Heart right ventricle (tissue), 16 donors: ENCODE data around the gene IMP3. TPM values are rescaled to one million over a fixed set of nuclear protein-coding genes. Genes with fewer than 3 reads are reported as not detected.
A peak's percentile ranks its signal among the peaks of the same experiment; 100 is the strongest.

Experiments used
- ATAC-seq, 8 donors: fragments of 200-7000 bp; cut with Tn5 transposase; one replicate each; pipeline ENCODE4 v1.9.1; 2020; ENCODE audit warnings: mild to moderate bottlenecking in 8 of 8, moderate library complexity in 8 of 8, moderate number of reproducible peaks in 1 of 8
- DNase-seq, 2 donors: peaks; one replicate each; pipeline ENCODE4 v3.0.0-alpha.2; 2020
- H3K27ac ChIP-seq, 10 donors: fragments of 200-600 bp; sonication (generic) in 2 of 10; one replicate each; pipeline versions ENCODE4 v1.5.0 to v1.8.0; 2020 to 2022; ENCODE audit warnings: mild to moderate bottlenecking in 3 of 10
- H3K27me3 ChIP-seq, 7 donors: fragments of 200-600 bp; one replicate each; pipeline ENCODE4 v1.8.0; 2021 to 2022; ENCODE audit warnings: mild to moderate bottlenecking in 2 of 7
- H3K36me3 ChIP-seq, 9 donors: fragments of 200-600 bp; sonication (generic) in 1 of 9; one replicate each; pipeline versions ENCODE4 v1.5.0 to v1.8.0; 2020 to 2022; ENCODE audit warnings: mild to moderate bottlenecking in 2 of 9
- H3K4me1 ChIP-seq, 9 donors: fragments of 200-600 bp; sonication (generic) in 1 of 9; one replicate each; pipeline versions ENCODE4 v1.5.0 to v1.8.0; 2020 to 2022; ENCODE audit warnings: mild to moderate bottlenecking in 4 of 9
- H3K4me3 ChIP-seq, 10 donors: fragments of 200-600 bp; sonication (generic) in 2 of 10; one replicate each; pipeline versions ENCODE4 v1.5.0 to v1.8.0; 2020 to 2022; ENCODE audit warnings: mild to moderate bottlenecking in 7 of 10, moderate library complexity in 2 of 10
- H3K9me3 ChIP-seq, 11 donors: fragments of 200-600 bp in 10 of 11; sonication (generic) in 2 of 11; one replicate each; pipeline versions ENCODE4 v1.5.0 to v1.8.0; 2013 to 2022; ENCODE audit warnings: mild to moderate bottlenecking in 2 of 11, control low read depth in 1 of 11, moderate library complexity in 1 of 11
- WGBS, 2 donors: extraction: QIAGEN DNeasy Blood & Tissue Kit; methylation state at CpG; one replicate each; pipeline ENCODE4 v1.1.7; 2013; ENCODE audit warnings: inconsistent platforms in 1 of 2; 5-methylcytosine and 5-hydroxymethylcytosine counted together
- intact Hi-C, 10 donors: fragments of 100-400 bp; cut with DNase I; formaldehyde crosslinking; loops; one replicate each; pipeline versions ENCODE4 v1.11.1 to v1.14.2; 2022
- polyA plus RNA-seq, 2 donors: library from polyadenylated mRNA; stranded (reverse); fragments of 200-250 nt; gene quantifications; one replicate each; pipeline ENCODE4 v1.2.3, GENCODE V29; 2013
- total RNA-seq, 10 donors: library from RNA; stranded (reverse); fragmentation: NEBNext Ultra II Directional in 3 of 10; extraction: Animal tissue kit (Norgen Biotek cat#: 25700) in 3 of 10; gene quantifications; one replicate each; pipeline versions ENCODE4 v1.2.1 to v1.2.4, GENCODE V29; 2021 to 2023
- TF ChIP-seq, protein P1 (sequence below), 9 donors: fragments of 200-600 bp; sonication (generic) in 2 of 9; IDR thresholded peaks; one replicate each; pipeline versions ENCODE4 v1.5.0 to v1.8.0; 2021 to 2022; ENCODE audit warnings: antibody characterized with exemption in 9 of 9, mild to moderate bottlenecking in 5 of 9, moderate library complexity in 1 of 9
- donor health status: Arrhythmogenic right ventricular cardiomyopathy.
- donor health status: ischemic (EF 13 %, LVEDD 7.1; RV severe dilation, severe dysfunction).
- donor health status: healthy with polysubstance abuse.
- donor health status: DM: no; HTN: yes; CAD: no.
- donor health status: DM: no; HTN: no; CAD: no.
- donor health status: ischemic (EF 25% LVEDD 6.9; RV normal size, moderate dysfunction).
- donor health status: ischemic (EF 25% LVEDD 5.7; RV mildly dilated, moderate dysfunction).
- donor health status: healthy.
- donor health status: DM: yes; HTN: yes; CAD: no.
- donor health status: Ischemic cardiomyopathy.
- donor health status: ischemic (EF 35%, LVEDD 5.7; RV mildly dilated, moderate dysfunction).
- donor health status: nonischemic (EF 11% LVEDD 7.7; RV severe dilation, severe dysfunction).
- donor health status: DM: yes; HTN: yes; CAD: no.
- donor health status: PGD.
- donor health status: ischemic (EF 29% LVEDD 5.4; RV normal size, mild dysfunction).
- donor health status: nonischemic (EF 23%, LVEDD 6.1; RV moderate dilation, normal function).

The IMP3 gene
- total and polyA plus RNA-seq, 12 donors: 33.7 to 77.2 (median 40.2) TPM

- Histone ChIP-seq H3K4me1 (peaks cover 0 to 46% (median 32%) of the 10 kb centered on the region in 9 donors), H3K27me3 (no peaks in the 10 kb centered on the region), H3K36me3 (peaks cover 0 to 32% (median 11%) of the 10 kb centered on the region in 9 donors), H3K4me3 (no peak overlapping the region), H3K9me3 (no peaks in the 10 kb centered on the region), H3K27ac (peak overlapping the region in 4 of 10 donors; percentile 3 to 86 (median 82))
- ATAC-seq: no peak
- 80 to 84% methylated on average over 2 of the region's 2 CpGs for WGBS, 2 donors
- intact Hi-C loops: loop anchor here in 6 of 10 donors (5.0 to 10.0 kb wide), 6 partner anchors 45 to 258 kb away; partner anchors contain the start of genes MAN2C1 (in 2 of the 6), PTPN9 (in 2 of the 6) and SIN3A (in 1 of the 6)
- DNase-seq: no peak
- TF ChIP-seq, protein P1, sequence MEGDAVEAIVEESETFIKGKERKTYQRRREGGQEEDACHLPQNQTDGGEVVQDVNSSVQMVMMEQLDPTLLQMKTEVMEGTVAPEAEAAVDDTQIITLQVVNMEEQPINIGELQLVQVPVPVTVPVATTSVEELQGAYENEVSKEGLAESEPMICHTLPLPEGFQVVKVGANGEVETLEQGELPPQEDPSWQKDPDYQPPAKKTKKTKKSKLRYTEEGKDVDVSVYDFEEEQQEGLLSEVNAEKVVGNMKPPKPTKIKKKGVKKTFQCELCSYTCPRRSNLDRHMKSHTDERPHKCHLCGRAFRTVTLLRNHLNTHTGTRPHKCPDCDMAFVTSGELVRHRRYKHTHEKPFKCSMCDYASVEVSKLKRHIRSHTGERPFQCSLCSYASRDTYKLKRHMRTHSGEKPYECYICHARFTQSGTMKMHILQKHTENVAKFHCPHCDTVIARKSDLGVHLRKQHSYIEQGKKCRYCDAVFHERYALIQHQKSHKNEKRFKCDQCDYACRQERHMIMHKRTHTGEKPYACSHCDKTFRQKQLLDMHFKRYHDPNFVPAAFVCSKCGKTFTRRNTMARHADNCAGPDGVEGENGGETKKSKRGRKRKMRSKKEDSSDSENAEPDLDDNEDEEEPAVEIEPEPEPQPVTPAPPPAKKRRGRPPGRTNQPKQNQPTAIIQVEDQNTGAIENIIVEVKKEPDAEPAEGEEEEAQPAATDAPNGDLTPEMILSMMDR (IDR thresholded peaks at IDR 0.05): no peak
These were observed 17.5 kb downstream of the IMP3 start for GRCh38 chr15:75622505-75622904.

DNA sequence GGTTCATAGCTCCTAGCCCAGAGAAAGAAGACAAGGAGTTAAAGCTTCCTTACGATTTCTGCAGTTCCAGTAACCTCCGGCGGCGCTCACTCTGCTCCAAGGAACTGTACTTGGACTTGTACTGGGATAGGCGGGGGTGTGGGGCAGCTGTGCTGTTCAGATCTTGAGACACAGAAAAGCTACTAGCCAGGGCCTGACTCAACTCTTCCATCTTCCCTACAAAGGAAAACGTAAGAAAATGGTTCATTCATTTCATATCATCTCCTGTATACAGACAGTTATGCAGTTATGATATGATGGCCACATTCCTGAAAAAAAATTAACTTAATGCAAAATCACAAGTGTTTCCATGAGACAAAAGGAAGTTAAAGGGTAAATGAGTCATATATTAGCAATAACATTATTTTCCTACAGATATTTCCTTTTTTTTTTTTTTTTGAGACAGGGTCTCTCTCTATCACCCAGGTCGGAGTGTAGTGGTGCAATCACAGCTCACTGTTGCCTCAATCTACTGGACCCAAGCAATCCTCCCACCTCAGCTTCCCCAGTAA, 19.1 kb downstream of the IMP3 start:
- DNase-seq (peak; percentile 60 to 84), ATAC-seq (peak; percentile 45 to 78 (median 66))
- Histone ChIP-seq H3K36me3 (peaks cover 0 to 47% (median 26%) of the 10 kb centered on the region in 9 donors), H3K9me3 (no peaks in the 10 kb centered on the region), H3K27ac (peak overlapping the region; percentile 55 to 86 (median 78)), H3K4me1 (peaks cover 0 to 37% (median 24%) of the 10 kb centered on the region in 9 donors), H3K27me3 (no peaks in the 10 kb centered on the region), H3K4me3 (peak overlapping the region in 6 of 10 donors; percentile 19 to 39 (median 24))
- WGBS, 2 donors: 37 to 60% methylated on average over 7 of the region's 7 CpGs
- TF ChIP-seq, protein P1 (IDR thresholded peaks at IDR 0.05): peak in 6 of 9 donors; percentile 15 to 46 (median 29)
- intact Hi-C loops: loop anchor here in 6 of 10 donors (5.0 to 10.0 kb wide), 6 partner anchors 44 to 256 kb away; partner anchors contain the start of genes MAN2C1 (in 2 of the 6), PTPN9 (in 2 of the 6) and SIN3A (in 1 of the 6)

GRCh38 chr15:75620058-75620820, 19.8 kb downstream of the IMP3 start:
- H3K27ac ChIP-seq: peak overlapping the region; percentile 55 to 86 (median 78)
- ATAC-seq (peak; percentile 35 to 72 (median 63)), DNase-seq (peak in 1 of 2 donors; percentile 50)
- peak overlapping the region in 6 of 10 donors; percentile 19 to 39 (median 24) for H3K4me3 ChIP-seq
- H3K27me3 ChIP-seq: no peaks in the 10 kb centered on the region
- peaks cover 0 to 36% (median 24%) of the 10 kb centered on the region in 9 donors for H3K4me1 ChIP-seq
- TF ChIP-seq, protein P1 (IDR thresholded peaks at IDR 0.05): no peak
- H3K9me3 ChIP-seq: no peaks in the 10 kb centered on the region
- 35 to 48% methylated on average over 4 of the region's 4 CpGs for WGBS, 2 donors
- peaks cover 0 to 53% (median 29%) of the 10 kb centered on the region in 9 donors for H3K36me3 ChIP-seq
- intact Hi-C loops: loop anchor here in 6 of 10 donors (5.0 to 10.0 kb wide), 6 partner anchors 43 to 255 kb away; partner anchors contain the start of genes MAN2C1 (in 2 of the 6), PTPN9 (in 2 of the 6) and SIN3A (in 1 of the 6)

DNA sequence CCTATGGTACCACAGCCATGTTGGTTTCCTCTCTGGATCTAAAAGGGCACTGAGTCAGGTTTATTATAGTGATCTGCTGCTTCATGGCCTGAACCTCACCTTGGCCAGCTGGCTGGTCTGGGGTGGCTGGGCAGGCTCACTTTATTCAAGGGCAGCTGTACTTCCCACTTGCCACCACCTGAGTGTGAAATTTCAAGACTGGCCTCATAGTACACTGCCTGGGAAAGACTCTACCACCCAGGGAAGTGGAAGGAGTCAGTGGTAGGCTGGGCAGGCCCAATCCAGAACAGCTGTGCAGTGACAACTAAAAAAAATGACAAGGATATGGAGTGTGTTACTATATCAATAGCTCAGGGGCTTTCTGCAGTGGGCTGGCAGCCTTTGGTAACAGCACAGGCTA, 23.3 kb downstream of the IMP3 start:
- no peak overlapping the region for H3K27ac ChIP-seq
- H3K4me3 ChIP-seq: no peak overlapping the region
- peaks cover 0 to 88% (median 55%) of the 10 kb centered on the region in 9 donors for H3K36me3 ChIP-seq
- TF ChIP-seq, protein P1 (IDR thresholded peaks at IDR 0.05): no peak
- no peaks in the 10 kb centered on the region for H3K27me3 ChIP-seq
- no peaks in the 10 kb centered on the region for H3K9me3 ChIP-seq
- intact Hi-C loops: loop anchor here in 1 of 10 donors (10.0 kb wide), 1 partner anchor 92 kb away; no protein-coding TSS in a partner anchor
- DNase-seq: no peak
- ATAC-seq: no peak
- peaks cover 0 to 26% (median 21%) of the 10 kb centered on the region in 9 donors for H3K4me1 ChIP-seq
